Sigmoid colon (tissue), 7 donors: ENCODE data around the gene ERCC5. TPM values are rescaled to one million over a fixed set of nuclear protein-coding genes. Genes with fewer than 3 reads are reported as not detected.

Experiments used
- DNase-seq: peaks from one replicate; pipeline ENCODE4 v3.0.0-alpha.2; 2019
- H3K27ac ChIP-seq, 4 donors: fragments of 200-600 bp; sonication (generic); one replicate each; pipeline ENCODE4 v1.5.1; 2016 to 2019; ENCODE audit warnings: mild to moderate bottlenecking in 1 of 4
- H3K27me3 ChIP-seq, 3 donors: fragments of 200-600 bp; sonication (generic); one replicate each; pipeline ENCODE4 v1.5.1; 2019; ENCODE audit warnings: mild to moderate bottlenecking in 1 of 3
- H3K36me3 ChIP-seq, 4 donors: fragments of 200-600 bp; sonication (generic); one replicate each; pipeline ENCODE4 v1.5.1; 2016 to 2019
- H3K4me1 ChIP-seq, 4 donors: fragments of 200-600 bp; sonication (generic); one replicate each; pipeline ENCODE4 v1.5.1; 2017 to 2019
- H3K4me3 ChIP-seq, 4 donors: fragments of 200-600 bp; sonication (generic); one replicate each; pipeline ENCODE4 v1.5.1; 2017 to 2019; ENCODE audit warnings: mild to moderate bottlenecking in 2 of 4, moderate library complexity in 1 of 4
- H3K9me3 ChIP-seq, 4 donors: fragments of 200-600 bp in 3 of 4; sonication (generic) in 3 of 4; one replicate each; pipeline versions ENCODE4 v1.5.1 to v1.6.1; 2013 to 2019
- CTCF ChIP-seq, 4 experiments: fragments of 450-650 bp in 3 of 4; fragments of 200-600 bp in 1 of 4; IDR thresholded peaks; one replicate each; pipeline ENCODE4 v1.5.1; 2016 to 2019; ENCODE audit warnings: antibody characterized with exemption in 4 of 4, mild to moderate bottlenecking in 3 of 4, moderate library complexity in 2 of 4
- EP300 ChIP-seq, 4 donors: sonication (generic); formaldehyde crosslinking; IDR thresholded peaks; one replicate each; pipeline ENCODE4 v1.6.1; 2017; ENCODE audit warnings: antibody characterized with exemption in 4 of 4
- POLR2A ChIP-seq, 2 donors: fragments of 450-650 bp; IDR thresholded peaks; one replicate each; pipeline ENCODE4 v1.6.1; 2016; ENCODE audit warnings: antibody characterized with exemption in 2 of 2, mild to moderate bottlenecking in 2 of 2, moderate library complexity in 2 of 2
- POLR2AphosphoS5 ChIP-seq, 4 donors: sonication (generic); formaldehyde crosslinking; IDR thresholded peaks; one replicate each; pipeline ENCODE4 v1.6.1; 2017; ENCODE audit warnings: antibody characterized with exemption in 4 of 4
- WGBS, 2 donors: extraction: QIAGEN DNeasy Blood & Tissue Kit; methylation state at CpG; one replicate each; pipeline ENCODE4 v1.1.7; 2013; 5-methylcytosine and 5-hydroxymethylcytosine counted together
- intact Hi-C: fragments of 100-400 bp; cut with DNase I; formaldehyde crosslinking; loops from one replicate; pipeline ENCODE4 v1.15.1; 2023
- polyA plus RNA-seq, 3 donors: library from polyadenylated mRNA; stranded (reverse); fragments of 200-250 nt; gene quantifications; one replicate each; pipeline ENCODE4 v1.2.3, GENCODE V29; 2013
- total RNA-seq, 4 donors: library from RNA; depleted of rRNA; stranded (reverse); fragments of >200 nt; gene quantifications; one replicate each; pipeline ENCODE4 v1.1.0, GENCODE V29; 2016
- donor health status: healthy with polysubstance abuse.
- donor health status: Bipolar disorder and iron deficiency.
- donor health status: healthy.

Gene ERCC5
- total and polyA plus RNA-seq, 7 donors, result 30.7 to 68.5 (median 51.2) TPM

DNA sequence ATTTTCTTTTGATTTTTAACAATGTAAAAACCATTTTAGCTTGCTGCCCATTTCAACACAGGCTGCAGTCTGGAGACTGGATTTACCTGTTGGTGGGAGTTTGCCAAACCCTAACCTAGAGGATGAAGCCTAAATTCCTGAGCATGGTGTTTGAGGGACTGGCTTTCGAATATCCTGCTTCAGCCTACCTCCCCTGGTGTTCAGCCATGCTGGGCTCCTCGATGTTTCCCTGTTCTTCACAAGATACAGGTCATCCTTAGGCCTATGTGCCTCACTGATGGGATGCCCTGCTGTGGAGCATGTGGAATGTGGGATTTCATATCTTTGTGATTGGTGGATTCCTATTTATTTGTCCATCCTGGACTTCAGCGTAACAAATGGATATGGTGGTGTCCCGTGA is 20.4 kb upstream of the ERCC5 start:
- intact Hi-C loops, result no loop called here
- Histone ChIP-seq H3K9me3 (no peaks in the 10 kb centered on the region), H3K27me3 (no peaks in the 10 kb centered on the region), H3K4me3 (no peak overlapping the region), H3K27ac (no peak overlapping the region), H3K36me3 (peaks cover 0 to 83% (median 19%) of the 10 kb centered on the region in 4 donors), H3K4me1 (no peaks in the 10 kb centered on the region)
- DNase-seq, result no peak
- TF ChIP-seq POLR2AphosphoS5 (IDR thresholded peaks at IDR 0.05) (no peak), CTCF (IDR thresholded peaks at IDR 0.05) (no peak), EP300 (IDR thresholded peaks at IDR 0.05) (no peak), POLR2A (IDR thresholded peaks at IDR 0.05) (no peak)
- 96 to 98% methylated on average over 4 of the region's 4 CpGs for WGBS, 2 donors

- H3K27me3 ChIP-seq, result no peaks in the 10 kb centered on the region
- H3K36me3 ChIP-seq, result peaks cover 3 to 83% (median 19%) of the 10 kb centered on the region in 4 donors
- DNase-seq, result no peak
- 89 to 92% methylated on average over 8 of the region's 8 CpGs for WGBS, 2 donors
- H3K4me3 ChIP-seq, result no peak overlapping the region
- no peak overlapping the region for H3K27ac ChIP-seq
- intact Hi-C loops, result no loop called here
- TF ChIP-seq POLR2AphosphoS5 (IDR thresholded peaks at IDR 0.05), result no peak
- no peak for TF ChIP-seq EP300 (IDR thresholded peaks at IDR 0.05)
- no peak for TF ChIP-seq POLR2A (IDR thresholded peaks at IDR 0.05)
- no peak for TF ChIP-seq CTCF (IDR thresholded peaks at IDR 0.05)
- H3K4me1 ChIP-seq, result no peaks in the 10 kb centered on the region
- no peaks in the 10 kb centered on the region for H3K9me3 ChIP-seq
Measured at GRCh38 chr13:102825921-102826706, 19.7 kb upstream of the ERCC5 start.

DNA sequence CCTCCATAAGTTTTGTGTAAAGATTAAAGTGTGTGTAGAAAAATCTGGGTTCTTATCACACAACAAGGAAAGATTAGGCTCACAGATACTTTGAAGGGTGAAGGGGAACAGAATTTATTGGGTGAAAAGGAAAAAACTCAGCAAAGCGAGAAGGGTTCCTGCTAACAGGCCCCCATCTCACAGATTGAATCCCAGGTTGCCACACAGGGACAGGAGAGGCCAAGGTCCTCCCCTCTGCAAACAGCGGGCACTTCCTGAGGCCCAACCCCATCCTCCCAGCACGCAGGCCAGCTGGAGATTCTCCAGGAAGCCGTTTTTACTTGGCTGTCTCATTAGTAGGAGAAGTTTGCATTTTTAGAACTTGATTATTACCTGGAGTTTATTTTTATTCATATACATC is 15.2 kb upstream of the ERCC5 start:
- Histone ChIP-seq H3K4me1 (no peaks in the 10 kb centered on the region), H3K36me3 (peaks cover 8 to 82% (median 13%) of the 10 kb centered on the region in 4 donors), H3K9me3 (no peaks in the 10 kb centered on the region), H3K27ac (no peak overlapping the region), H3K4me3 (no peak overlapping the region), H3K27me3 (no peaks in the 10 kb centered on the region)
- intact Hi-C loops, result no loop called here
- DNase-seq, result no peak
- 20 to 59% methylated on average over 4 of the region's 4 CpGs for WGBS, 2 donors
- no peak for TF ChIP-seq CTCF (IDR thresholded peaks at IDR 0.05)
- no peak for TF ChIP-seq EP300 (IDR thresholded peaks at IDR 0.05)
- TF ChIP-seq POLR2AphosphoS5 (IDR thresholded peaks at IDR 0.05), result no peak
- TF ChIP-seq POLR2A (IDR thresholded peaks at IDR 0.05), result no peak

DNA sequence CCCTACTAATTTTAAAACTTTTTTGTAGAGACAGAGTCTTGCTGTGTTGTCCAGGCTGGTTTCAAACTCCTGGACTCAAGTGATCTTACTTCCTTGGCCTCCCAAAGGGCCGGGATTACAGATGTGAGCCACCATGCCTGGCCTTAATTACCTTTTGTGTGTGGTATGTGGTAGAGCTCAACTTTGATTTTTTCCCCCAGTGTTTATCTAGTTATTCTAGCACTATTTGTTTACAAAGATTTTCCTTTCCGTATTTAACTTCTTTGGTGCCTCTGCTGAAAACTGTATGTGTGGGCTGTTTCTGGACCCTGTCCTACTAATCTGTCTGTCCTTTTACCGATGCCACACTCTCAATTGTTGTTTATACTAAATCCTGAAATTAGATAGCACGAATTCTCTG is 9.4 kb upstream of the ERCC5 start:
- DNase-seq, result no peak
- TF ChIP-seq POLR2AphosphoS5 (IDR thresholded peaks at IDR 0.05) (no peak), CTCF (IDR thresholded peaks at IDR 0.05) (no peak), EP300 (IDR thresholded peaks at IDR 0.05) (no peak), POLR2A (IDR thresholded peaks at IDR 0.05) (no peak)
- Histone ChIP-seq H3K27ac (no peak overlapping the region), H3K9me3 (no peaks in the 10 kb centered on the region), H3K4me3 (no peak overlapping the region), H3K36me3 (peaks cover 1 to 92% (median 9%) of the 10 kb centered on the region in 4 donors), H3K4me1 (no peaks in the 10 kb centered on the region), H3K27me3 (no peaks in the 10 kb centered on the region)
- 91 to 96% methylated on average over 4 of the region's 4 CpGs for WGBS, 2 donors
- intact Hi-C loops, result no loop called here
